ENCODE measurements around the gene KCNG1.

KCNG1 gene

DNA sequence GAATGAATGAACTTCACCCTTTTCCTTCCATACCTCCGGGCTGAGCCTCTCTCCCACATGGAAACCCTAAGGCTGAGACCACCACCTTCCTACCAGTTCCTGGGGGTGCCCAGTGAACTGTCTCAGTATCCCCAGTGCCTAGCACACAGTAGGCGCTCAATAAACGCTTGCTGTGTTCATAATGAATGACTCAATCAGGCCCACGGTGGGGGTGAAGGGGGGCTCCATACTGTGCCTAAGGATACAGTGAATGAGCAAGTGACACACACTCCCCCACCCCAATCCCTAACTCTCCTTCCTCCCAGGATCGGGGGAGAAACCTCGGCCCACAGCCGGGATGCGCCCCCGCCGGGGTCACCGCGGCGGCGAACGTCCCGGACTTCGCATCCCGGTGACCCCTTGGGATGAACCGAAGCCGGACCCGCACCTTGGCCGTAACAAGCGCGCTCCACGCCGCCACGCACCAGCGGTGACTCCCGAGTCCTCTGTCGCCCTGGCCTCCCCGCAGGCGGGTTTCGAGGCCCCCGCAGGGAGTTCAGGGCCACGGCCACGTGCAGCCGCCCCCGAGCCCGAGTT is 592 bp downstream of the KCNG1 start:
- Histone ChIP-seq H3K4me2 (ENCODE audit: low read length) (no peak overlapping the region), H3K4me1 (ENCODE audit: insufficient read depth, low read length, severe bottlenecking) (no peaks in the 10 kb centered on the region), H2AFZ (ENCODE audit: low read length) (no peak overlapping the region), H3K9me2 (ENCODE audit: low read depth, low read length) (no peaks in the 10 kb centered on the region), H3F3A (ENCODE audit: insufficient read depth, low read length) (no peaks in the 10 kb centered on the region), H3K9ac (ENCODE audit: low read length) (no peak overlapping the region), H3K4me3 (ENCODE audit: low read depth, low read length, poor library complexity, severe bottlenecking) (no peak overlapping the region), H3K27ac (ENCODE audit: low read depth, low read length, poor library complexity, severe bottlenecking) (no peak overlapping the region), H3K79me2 (ENCODE audit: insufficient read depth, low read length) (no peaks in the 10 kb centered on the region), H4K20me1 (ENCODE audit: insufficient read depth, low read length) (no peaks in the 10 kb centered on the region), H3K9me3 (ENCODE audit: low read length) (no peaks in the 10 kb centered on the region), H3K27me3 (ENCODE audit: insufficient read depth, low read length) (no peaks in the 10 kb centered on the region), H3K36me3 (ENCODE audit: insufficient read depth, low read length) (no peaks in the 10 kb centered on the region)
- TF ChIP-seq EZH2 (IDR thresholded peaks at IDR 0.05; ENCODE audit: borderline replicate concordance, low read length) = no peak
- TF ChIP-seq, protein P1, sequence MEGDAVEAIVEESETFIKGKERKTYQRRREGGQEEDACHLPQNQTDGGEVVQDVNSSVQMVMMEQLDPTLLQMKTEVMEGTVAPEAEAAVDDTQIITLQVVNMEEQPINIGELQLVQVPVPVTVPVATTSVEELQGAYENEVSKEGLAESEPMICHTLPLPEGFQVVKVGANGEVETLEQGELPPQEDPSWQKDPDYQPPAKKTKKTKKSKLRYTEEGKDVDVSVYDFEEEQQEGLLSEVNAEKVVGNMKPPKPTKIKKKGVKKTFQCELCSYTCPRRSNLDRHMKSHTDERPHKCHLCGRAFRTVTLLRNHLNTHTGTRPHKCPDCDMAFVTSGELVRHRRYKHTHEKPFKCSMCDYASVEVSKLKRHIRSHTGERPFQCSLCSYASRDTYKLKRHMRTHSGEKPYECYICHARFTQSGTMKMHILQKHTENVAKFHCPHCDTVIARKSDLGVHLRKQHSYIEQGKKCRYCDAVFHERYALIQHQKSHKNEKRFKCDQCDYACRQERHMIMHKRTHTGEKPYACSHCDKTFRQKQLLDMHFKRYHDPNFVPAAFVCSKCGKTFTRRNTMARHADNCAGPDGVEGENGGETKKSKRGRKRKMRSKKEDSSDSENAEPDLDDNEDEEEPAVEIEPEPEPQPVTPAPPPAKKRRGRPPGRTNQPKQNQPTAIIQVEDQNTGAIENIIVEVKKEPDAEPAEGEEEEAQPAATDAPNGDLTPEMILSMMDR (IDR thresholded peaks at IDR 0.05; ENCODE audit: low read length) = no peak

DNA sequence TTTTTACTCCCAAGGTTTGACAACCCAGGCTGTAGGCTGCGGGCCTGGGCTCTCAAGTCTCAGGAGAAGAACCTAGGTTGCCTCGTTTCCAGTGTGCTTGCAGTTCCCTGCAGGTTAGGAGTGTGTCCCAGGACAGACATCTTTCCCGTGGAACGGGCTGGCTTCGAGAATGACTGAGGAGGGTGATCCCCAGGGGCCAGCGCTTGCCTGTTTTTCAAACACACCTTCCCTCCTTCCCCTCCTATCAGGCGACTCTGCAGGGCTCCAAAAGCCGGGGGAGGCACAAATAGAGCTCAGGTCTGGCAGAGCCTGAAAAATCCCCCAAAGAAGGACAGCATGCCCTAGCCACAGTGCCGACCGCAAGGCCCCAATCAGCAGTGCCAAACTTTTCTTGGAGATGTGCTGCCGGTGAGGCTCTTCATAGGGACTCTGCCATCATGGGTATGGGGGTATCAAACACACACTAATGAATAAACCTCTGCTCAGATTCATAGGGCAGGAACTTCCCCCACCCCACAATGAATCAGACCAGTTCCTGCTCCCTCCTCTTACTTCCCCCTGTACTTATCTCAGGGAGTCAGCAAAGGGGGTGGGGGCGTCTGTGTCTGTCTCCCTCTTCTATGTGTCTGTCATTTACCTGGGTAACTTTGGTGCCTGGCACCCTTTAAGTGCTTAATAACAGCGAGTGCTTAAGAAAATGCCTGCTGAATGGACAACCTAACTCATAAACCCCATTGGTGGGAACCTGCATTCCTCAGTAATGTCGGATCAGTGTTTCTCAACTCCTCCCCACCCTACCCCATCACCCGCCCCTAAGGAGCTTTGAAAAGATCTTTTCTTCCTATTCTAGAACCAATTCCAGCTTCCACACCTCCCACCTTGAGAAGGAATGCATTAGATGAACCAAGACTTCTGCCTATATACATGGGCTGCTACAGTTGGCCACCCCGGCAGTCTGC is 1.6 kb downstream of the KCNG1 start:
- TF ChIP-seq, protein P1 (IDR thresholded peaks at IDR 0.05; ENCODE audit: low read length) = no peak
- no peak for TF ChIP-seq EZH2 (IDR thresholded peaks at IDR 0.05; ENCODE audit: borderline replicate concordance, low read length)
- H3K36me3 ChIP-seq (ENCODE audit: insufficient read depth, low read length) = no peaks in the 10 kb centered on the region
- H3K9me2 ChIP-seq (ENCODE audit: low read depth, low read length) = no peaks in the 10 kb centered on the region
- H3K9me3 ChIP-seq (ENCODE audit: low read length) = no peaks in the 10 kb centered on the region
- H3K27ac ChIP-seq (ENCODE audit: low read depth, low read length, poor library complexity, severe bottlenecking) = no peak overlapping the region
- H3K4me2 ChIP-seq (ENCODE audit: low read length) = no peak overlapping the region
- no peaks in the 10 kb centered on the region for H3K27me3 ChIP-seq (ENCODE audit: insufficient read depth, low read length)
- H4K20me1 ChIP-seq (ENCODE audit: insufficient read depth, low read length) = no peaks in the 10 kb centered on the region
- no peak overlapping the region for H3K4me3 ChIP-seq (ENCODE audit: low read depth, low read length, poor library complexity, severe bottlenecking)
- no peaks in the 10 kb centered on the region for H3F3A ChIP-seq (ENCODE audit: insufficient read depth, low read length)
- H3K9ac ChIP-seq (ENCODE audit: low read length) = no peak overlapping the region
- no peaks in the 10 kb centered on the region for H3K79me2 ChIP-seq (ENCODE audit: insufficient read depth, low read length)
- no peak overlapping the region for H2AFZ ChIP-seq (ENCODE audit: low read length)
- H3K4me1 ChIP-seq (ENCODE audit: insufficient read depth, low read length, severe bottlenecking) = no peaks in the 10 kb centered on the region

DNA sequence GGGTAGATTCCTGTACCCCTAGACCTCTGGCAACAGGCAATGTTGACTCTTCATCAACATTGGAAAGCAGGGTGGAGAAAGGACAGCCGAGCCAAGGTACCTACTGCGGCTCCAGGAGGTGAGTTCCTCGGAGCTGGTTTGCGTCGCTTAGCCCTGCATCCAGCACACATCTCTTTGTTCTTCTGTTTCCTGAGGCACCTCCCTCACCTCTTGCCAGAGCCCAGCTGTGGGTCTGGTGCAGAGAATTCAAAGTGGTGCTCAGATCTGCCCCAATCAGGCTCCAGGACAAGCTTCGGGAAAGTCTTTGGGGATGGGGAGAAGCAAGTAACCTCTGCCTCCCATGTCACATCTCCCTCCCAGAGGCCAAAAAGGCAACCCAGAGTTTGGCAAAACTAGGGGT is 2.2 kb downstream of the KCNG1 start:
- Histone ChIP-seq H3K79me2 (ENCODE audit: insufficient read depth, low read length) (no peaks in the 10 kb centered on the region), H3K9ac (ENCODE audit: low read length) (no peak overlapping the region), H3K9me3 (ENCODE audit: low read length) (no peaks in the 10 kb centered on the region), H3K27ac (ENCODE audit: low read depth, low read length, poor library complexity, severe bottlenecking) (no peak overlapping the region), H4K20me1 (ENCODE audit: insufficient read depth, low read length) (no peaks in the 10 kb centered on the region), H2AFZ (ENCODE audit: low read length) (no peak overlapping the region), H3F3A (ENCODE audit: insufficient read depth, low read length) (no peaks in the 10 kb centered on the region), H3K36me3 (ENCODE audit: insufficient read depth, low read length) (no peaks in the 10 kb centered on the region), H3K4me1 (ENCODE audit: insufficient read depth, low read length, severe bottlenecking) (no peaks in the 10 kb centered on the region), H3K9me2 (ENCODE audit: low read depth, low read length) (no peaks in the 10 kb centered on the region), H3K27me3 (ENCODE audit: insufficient read depth, low read length) (no peaks in the 10 kb centered on the region), H3K4me3 (ENCODE audit: low read depth, low read length, poor library complexity, severe bottlenecking) (no peak overlapping the region), H3K4me2 (ENCODE audit: low read length) (no peak overlapping the region)
- TF ChIP-seq, protein P1 (IDR thresholded peaks at IDR 0.05; ENCODE audit: low read length) = no peak
- no peak for TF ChIP-seq EZH2 (IDR thresholded peaks at IDR 0.05; ENCODE audit: borderline replicate concordance, low read length)
